Measurements from ENCODE around the gene FOLR2. TPM values are rescaled to one million over a fixed set of nuclear protein-coding genes. Genes with fewer than 3 reads are reported as not detected.

Gene FOLR2
- polyA plus RNA-seq, 1 donor (not counting 4 experiments of a cell fraction or from before 2014, with no cell fraction given), result not detected

DNA sequence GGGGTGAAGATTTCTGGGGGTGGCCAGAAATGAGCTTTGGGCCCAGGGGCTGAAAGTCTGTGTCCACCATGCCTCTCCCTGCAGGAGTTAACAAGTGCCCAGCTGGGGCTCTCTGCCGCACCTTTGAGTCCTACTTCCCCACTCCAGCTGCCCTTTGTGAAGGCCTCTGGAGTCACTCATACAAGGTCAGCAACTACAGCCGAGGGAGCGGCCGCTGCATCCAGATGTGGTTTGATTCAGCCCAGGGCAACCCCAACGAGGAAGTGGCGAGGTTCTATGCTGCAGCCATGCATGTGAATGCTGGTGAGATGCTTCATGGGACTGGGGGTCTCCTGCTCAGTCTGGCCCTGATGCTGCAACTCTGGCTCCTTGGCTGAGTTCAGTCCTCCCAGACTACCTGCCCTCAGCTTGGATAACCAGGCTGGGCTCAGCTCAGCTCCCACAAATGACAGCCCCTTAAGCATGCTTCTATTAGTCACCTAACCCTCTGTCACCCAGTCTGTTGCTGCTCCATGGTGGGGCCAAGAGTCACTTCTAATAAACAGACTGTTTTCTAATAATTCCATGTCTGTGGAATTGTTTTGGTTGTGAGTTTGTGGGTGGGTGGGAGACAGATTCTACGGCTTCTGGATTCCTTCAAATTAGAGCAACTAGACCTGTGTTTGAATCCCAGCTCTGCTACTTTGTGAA, 4.9 kb downstream of the FOLR2 start:
- Histone ChIP-seq H4K20me1 (ENCODE audit: control insufficient read depth, extremely low read depth, insufficient read depth, low read length) (no peaks in the 10 kb centered on the region), H3K27ac (ENCODE audit: control insufficient read depth, insufficient read depth, low read length) (no peak overlapping the region), H3K9ac (ENCODE audit: control insufficient read depth, extremely low read depth, insufficient read depth, low read length) (no peak overlapping the region), H3K27me3 (ENCODE audit: control insufficient read depth, extremely low read depth, insufficient read depth, low read length) (peaks cover 11% of the 10 kb centered on the region), H3K79me2 (ENCODE audit: control insufficient read depth, insufficient read depth, low read length) (peaks cover 18% of the 10 kb centered on the region), H3K9me1 (ENCODE audit: control insufficient read depth, extremely low read depth, insufficient read depth, low read length) (no peaks in the 10 kb centered on the region), H3K36me3 (ENCODE audit: control insufficient read depth in 2 of 2, extremely low read depth in 1 of 2, insufficient read depth in 2 of 2, low read length in 2 of 2) (peaks cover 0 to 2% of the 10 kb centered on the region in 2 experiments), H3K4me1 (ENCODE audit: control insufficient read depth, extremely low read depth, insufficient read depth, low read length) (peaks cover 10% of the 10 kb centered on the region), H3K4me3 (ENCODE audit: control insufficient read depth in 2 of 3, extremely low read depth in 1 of 3, insufficient read depth in 2 of 3, low read depth in 1 of 3, low read length in 3 of 3) (no peak overlapping the region), H2AFZ (ENCODE audit: control insufficient read depth, low read length) (no peak overlapping the region), H3K9me3 (ENCODE audit: control insufficient read depth, low read depth, low read length) (no peaks in the 10 kb centered on the region), H3K4me2 (ENCODE audit: control insufficient read depth, extremely low read depth, insufficient read depth, low read depth, low read length) (no peak overlapping the region)
- dilution Hi-C loops (cut with MboI; ENCODE audit: extremely low pct_ligation_motif_present, low sequenced_read_pairs), result no loop called here
- DNase-seq (ENCODE audit: low read depth, low spot score) (no peak), FAIRE-seq (no peak)
- TF ChIP-seq EZH2 (IDR thresholded peaks at IDR 0.05; ENCODE audit: low read length), result no peak
- TF ChIP-seq, protein P1, sequence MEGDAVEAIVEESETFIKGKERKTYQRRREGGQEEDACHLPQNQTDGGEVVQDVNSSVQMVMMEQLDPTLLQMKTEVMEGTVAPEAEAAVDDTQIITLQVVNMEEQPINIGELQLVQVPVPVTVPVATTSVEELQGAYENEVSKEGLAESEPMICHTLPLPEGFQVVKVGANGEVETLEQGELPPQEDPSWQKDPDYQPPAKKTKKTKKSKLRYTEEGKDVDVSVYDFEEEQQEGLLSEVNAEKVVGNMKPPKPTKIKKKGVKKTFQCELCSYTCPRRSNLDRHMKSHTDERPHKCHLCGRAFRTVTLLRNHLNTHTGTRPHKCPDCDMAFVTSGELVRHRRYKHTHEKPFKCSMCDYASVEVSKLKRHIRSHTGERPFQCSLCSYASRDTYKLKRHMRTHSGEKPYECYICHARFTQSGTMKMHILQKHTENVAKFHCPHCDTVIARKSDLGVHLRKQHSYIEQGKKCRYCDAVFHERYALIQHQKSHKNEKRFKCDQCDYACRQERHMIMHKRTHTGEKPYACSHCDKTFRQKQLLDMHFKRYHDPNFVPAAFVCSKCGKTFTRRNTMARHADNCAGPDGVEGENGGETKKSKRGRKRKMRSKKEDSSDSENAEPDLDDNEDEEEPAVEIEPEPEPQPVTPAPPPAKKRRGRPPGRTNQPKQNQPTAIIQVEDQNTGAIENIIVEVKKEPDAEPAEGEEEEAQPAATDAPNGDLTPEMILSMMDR (optimal IDR thresholded peaks at IDR 0.05 in 1 of 3, IDR thresholded peaks at IDR 0.05 in 1 of 3, conservative IDR thresholded peaks at IDR 0.05 in 1 of 3; ENCODE audit: extremely low read depth in 1 of 3, insufficient read depth in 2 of 3, low read length in 3 of 3), result no peak

- Histone ChIP-seq H3K27me3 (ENCODE audit: control insufficient read depth, extremely low read depth, insufficient read depth, low read length) (peaks cover 11% of the 10 kb centered on the region), H3K4me3 (ENCODE audit: control insufficient read depth in 2 of 3, extremely low read depth in 1 of 3, insufficient read depth in 2 of 3, low read depth in 1 of 3, low read length in 3 of 3) (peak overlapping the region; percentile 72 to 86 (median 74)), H3K4me2 (ENCODE audit: control insufficient read depth, extremely low read depth, insufficient read depth, low read depth, low read length) (peak overlapping the region; percentile 95), H3K9ac (ENCODE audit: control insufficient read depth, extremely low read depth, insufficient read depth, low read length) (peak overlapping the region; percentile 73), H4K20me1 (ENCODE audit: control insufficient read depth, extremely low read depth, insufficient read depth, low read length) (no peaks in the 10 kb centered on the region), H3K4me1 (ENCODE audit: control insufficient read depth, extremely low read depth, insufficient read depth, low read length) (peaks cover 10% of the 10 kb centered on the region), H3K9me1 (ENCODE audit: control insufficient read depth, extremely low read depth, insufficient read depth, low read length) (no peaks in the 10 kb centered on the region), H3K79me2 (ENCODE audit: control insufficient read depth, insufficient read depth, low read length) (peaks cover 19% of the 10 kb centered on the region), H2AFZ (ENCODE audit: control insufficient read depth, low read length) (peak overlapping the region; percentile 83), H3K36me3 (ENCODE audit: control insufficient read depth in 2 of 2, extremely low read depth in 1 of 2, insufficient read depth in 2 of 2, low read length in 2 of 2) (peaks cover 0 to 4% of the 10 kb centered on the region in 2 experiments), H3K9me3 (ENCODE audit: control insufficient read depth, low read depth, low read length) (no peaks in the 10 kb centered on the region), H3K27ac (ENCODE audit: control insufficient read depth, insufficient read depth, low read length) (peak overlapping the region; percentile 36)
- TF ChIP-seq, protein P1 (optimal IDR thresholded peaks at IDR 0.05 in 1 of 3, IDR thresholded peaks at IDR 0.05 in 1 of 3, conservative IDR thresholded peaks at IDR 0.05 in 1 of 3; ENCODE audit: extremely low read depth in 1 of 3, insufficient read depth in 2 of 3, low read length in 3 of 3), result no peak
- no peak for TF ChIP-seq EZH2 (IDR thresholded peaks at IDR 0.05; ENCODE audit: low read length)
- no peak for DNase-seq (ENCODE audit: low read depth, low spot score)
- dilution Hi-C loops (cut with MboI; ENCODE audit: extremely low pct_ligation_motif_present, low sequenced_read_pairs), result no loop called here
- FAIRE-seq, result no peak
These were observed 5.7 kb downstream of the FOLR2 start for GRCh38 chr11:72222106-72222891.

Measured in keratinocyte (primary cell).